Neural cell (in vitro differentiated cells): ENCODE data around the gene SUPT3H. TPM values are rescaled to one million over a fixed set of nuclear protein-coding genes. Genes with fewer than 3 reads are reported as not detected.

Experiments used
- H2AFZ ChIP-seq: fragments of 200-600, 300-800 bp; sonication (generic), shearing (Covaris generic); 2 replicates; pipeline ENCODE4 v1.6.0; 2014; ENCODE audit warnings: low read depth, mild to moderate bottlenecking, antibody characterized with exemption, low read length, moderate library complexity
- H3F3A ChIP-seq: fragments of 200-600 bp; shearing (Covaris generic); 2 replicates; pipeline ENCODE4 v1.6.1; 2016; ENCODE audit warnings: mild to moderate bottlenecking, moderate library complexity, mixed read lengths, antibody characterized with exemption, low read length; ENCODE audit not compliant: insufficient read depth, poor library complexity, severe bottlenecking
- H3K27ac ChIP-seq: fragments of 200-600, 300-800 bp; sonication (generic), shearing (Covaris generic); 2 replicates; pipeline ENCODE4 v1.5.1; 2014; ENCODE audit warnings: mild to moderate bottlenecking, low read length, moderate library complexity
- H3K27me3 ChIP-seq: fragments of 300-800, 200-600 bp; sonication (generic), shearing (Covaris generic); 2 replicates; pipeline ENCODE4 v1.6.0; 2014; ENCODE audit warnings: mild to moderate bottlenecking, low read depth, low read length, moderate library complexity; ENCODE audit not compliant: insufficient read depth
- H3K36me3 ChIP-seq: fragments of 300-800, 200-600 bp; sonication (generic), shearing (Covaris generic); 2 replicates; pipeline ENCODE4 v1.5.1; 2014; ENCODE audit warnings: mild to moderate bottlenecking, antibody characterized with exemption, low read length, moderate library complexity; ENCODE audit not compliant: insufficient read depth
- H3K4me2 ChIP-seq: fragments of 300-800, 200-600 bp; sonication (generic), shearing (Covaris generic); 2 replicates; pipeline ENCODE4 v1.6.0; 2014; ENCODE audit warnings: mild to moderate bottlenecking, low read length
- H3K4me3 ChIP-seq: fragments of 300-800, 200-600 bp; sonication (generic), shearing (Covaris generic); 2 replicates; pipeline ENCODE4 v1.5.1; 2014; ENCODE audit warnings: mild to moderate bottlenecking, low read length, moderate library complexity
- H3K79me2 ChIP-seq: fragments of 200-600 bp; shearing (Covaris generic); replicated peaks from 2 replicates; pipeline ENCODE4 v1.6.0; 2014; ENCODE audit warnings: mild to moderate bottlenecking, low read length, moderate library complexity; ENCODE audit not compliant: insufficient read depth
- H3K9ac ChIP-seq: fragments of 300-800, 200-600 bp; sonication (generic), shearing (Covaris generic); 2 replicates; pipeline ENCODE4 v1.6.1; 2016; ENCODE audit warnings: mild to moderate bottlenecking, low read length, mixed read lengths
- H3K9me2 ChIP-seq: fragments of 200-600 bp; shearing (Covaris generic); 2 replicates; pipeline ENCODE4 v1.6.1; 2016; ENCODE audit warnings: mild to moderate bottlenecking, low read length, mixed read lengths; ENCODE audit not compliant: insufficient read depth
- H3K9me3 ChIP-seq: fragments of 200-600, 300-800 bp; sonication (generic), shearing (Covaris generic); 2 replicates; pipeline ENCODE4 v1.6.1; 2016; ENCODE audit warnings: mild to moderate bottlenecking, mixed run types, low read length, moderate library complexity, mixed read lengths
- H4K20me1 ChIP-seq: fragments of 200-600 bp; shearing (Covaris generic); 2 replicates; pipeline ENCODE4 v1.6.1; 2016; ENCODE audit warnings: mild to moderate bottlenecking, mixed run types; ENCODE audit not compliant: insufficient read depth
- CTCF ChIP-seq: fragments of 450-650 bp; IDR thresholded peaks from 2 replicates; pipeline ENCODE4 v1.5.1; 2014; ENCODE audit warnings: antibody characterized with exemption, mild to moderate bottlenecking, moderate library complexity; ENCODE audit not compliant: poor library complexity, severe bottlenecking
- EP300 ChIP-seq: fragments of 450-650 bp; conservative IDR thresholded peaks from 2 replicates; pipeline ENCODE4 v1.6.1; 2014; ENCODE audit warnings: antibody characterized with exemption, mild to moderate bottlenecking, moderate library complexity; ENCODE audit not compliant: poor library complexity, severe bottlenecking
- EZH2 ChIP-seq: fragments of 200-600, 300-800 bp; shearing (Covaris generic), sonication (generic); IDR thresholded peaks from 2 replicates; pipeline ENCODE4 v1.6.1; 2014; ENCODE audit warnings: antibody characterized with exemption, low read length, borderline replicate concordance, mild to moderate bottlenecking; ENCODE audit not compliant: insufficient read depth, poor library complexity, severe bottlenecking
- MXI1 ChIP-seq: fragments of 450-650 bp; conservative IDR thresholded peaks from 2 replicates; pipeline ENCODE4 v1.6.1; 2014; ENCODE audit warnings: antibody characterized with exemption, mild to moderate bottlenecking; ENCODE audit not compliant: poor library complexity, severe bottlenecking
- POLR2AphosphoS5 ChIP-seq: IDR thresholded peaks from 2 replicates; pipeline ENCODE4 v1.6.1; 2012
- RAD21 ChIP-seq: fragments of 450-650 bp; conservative IDR thresholded peaks from 2 replicates; pipeline ENCODE4 v1.6.1; 2014; ENCODE audit warnings: antibody characterized with exemption, mild to moderate bottlenecking, moderate library complexity
- REST ChIP-seq: IDR thresholded peaks from 2 replicates; pipeline ENCODE4 v1.6.1; 2012; ENCODE audit warnings: borderline replicate concordance
- SMC3 ChIP-seq: fragments of 450-650 bp; conservative IDR thresholded peaks from 2 replicates; pipeline ENCODE4 v1.6.1; 2014; ENCODE audit warnings: antibody characterized with exemption, mild to moderate bottlenecking, moderate library complexity; ENCODE audit not compliant: poor library complexity
- TAF1 ChIP-seq: IDR thresholded peaks from 2 replicates; pipeline ENCODE4 v1.6.1; 2012; ENCODE audit warnings: low read depth
- polyA plus RNA-seq: library from polyadenylated mRNA; depleted of rRNA; stranded (reverse); fragments of >200 nt; gene quantifications from 2 replicates; pipeline ENCODE4 v1.2.3, GENCODE V29; 2014

SUPT3H gene
- polyA plus RNA-seq, 1 donor from 2014 or later, result 6.8 TPM

DNA sequence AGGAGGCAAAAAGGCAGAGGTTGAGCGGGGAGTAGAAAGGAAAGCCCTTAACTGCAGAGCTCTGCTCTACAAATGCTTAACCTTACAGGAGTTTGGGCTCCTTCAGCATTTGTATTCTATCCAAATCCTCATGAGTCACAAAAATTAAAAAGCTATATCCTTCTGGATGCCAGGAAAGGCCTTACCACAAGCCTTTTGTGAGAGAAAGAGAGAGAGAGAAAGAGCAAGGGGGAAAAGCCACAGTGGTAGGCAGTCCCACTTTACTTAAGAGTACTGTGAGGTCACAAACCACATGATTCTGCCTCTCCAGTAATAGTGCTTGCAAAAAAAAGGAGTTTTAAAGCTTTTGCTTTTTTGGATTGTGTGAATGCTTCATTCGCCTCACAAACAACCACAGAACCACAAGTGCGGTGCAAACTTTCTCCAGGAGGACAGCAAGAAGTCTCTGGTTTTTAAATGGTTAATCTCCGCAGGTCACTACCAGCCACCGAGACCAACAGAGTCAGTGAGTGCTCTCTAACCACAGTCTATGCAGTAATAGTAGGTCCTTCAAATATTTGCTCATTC, 49.7 kb downstream of the SUPT3H start, which contains the start of gene RUNX2:
TSS of gene RUNX2 (plus strand) at position 375 of the 567 bp plus-strand sequence. CDS start 397 bp downstream, outside the sequence.
- Histone ChIP-seq H3K9me2 (no peaks in the 10 kb centered on the region), H3K27ac (no peak within 1 kb of the TSS), H3K4me3 (no peak within 1 kb of the TSS), H3K4me2 (no peak within 1 kb of the TSS), H2AFZ (no peak within 1 kb of the TSS), H4K20me1 (no peaks in the 10 kb centered on the region), H3K36me3 (no peaks in the 10 kb centered on the region), H3F3A (no peaks in the 10 kb centered on the region), H3K9me3 (no peaks in the 10 kb centered on the region), H3K79me2 (no peaks in the 10 kb centered on the region), H3K27me3 (no peaks in the 10 kb centered on the region), H3K9ac (no peak within 1 kb of the TSS)
- TF ChIP-seq POLR2AphosphoS5 (no peak), RAD21 (no peak), MXI1 (no peak), EP300 (no peak), TAF1 (no peak), EZH2 (no peak), REST (no peak)

GRCh38 chr6:45326698-45327417, 50.9 kb downstream of the SUPT3H start:
- no peaks in the 10 kb centered on the region for H3K27me3 ChIP-seq
- no peak overlapping the region for H3K4me3 ChIP-seq
- H3K27ac ChIP-seq, result no peak overlapping the region
- no peaks in the 10 kb centered on the region for H3K9me3 ChIP-seq
- no peak for TF ChIP-seq POLR2AphosphoS5
- TF ChIP-seq RAD21, result no peak
- no peak for TF ChIP-seq EP300
- TF ChIP-seq CTCF, result no peak
- TF ChIP-seq MXI1, result no peak
- TF ChIP-seq TAF1, result no peak
- TF ChIP-seq EZH2, result no peak
- TF ChIP-seq REST, result no peak
- TF ChIP-seq SMC3, result no peak
- no peaks in the 10 kb centered on the region for H3K79me2 ChIP-seq
- no peaks in the 10 kb centered on the region for H4K20me1 ChIP-seq
- no peaks in the 10 kb centered on the region for H3F3A ChIP-seq
- H3K9me2 ChIP-seq, result no peaks in the 10 kb centered on the region
- no peak overlapping the region for H2AFZ ChIP-seq
- no peaks in the 10 kb centered on the region for H3K36me3 ChIP-seq
- no peak overlapping the region for H3K4me2 ChIP-seq
- H3K9ac ChIP-seq, result no peak overlapping the region
